DMS153 (cell line): Measurements from ENCODE around the gene TXNL4B.

Experiments
- DNase-seq: peaks from one replicate; lab custom pipeline; 2025; lab: John Stamatoyannopoulos, UW

Gene TXNL4B

GRCh38 chr16:72093448-72094265 lies at the start of gene TXNL4B, which contains the start of gene DHX38:
Gene TXNL4B, minus strand, starts transcription at chr16:72093620. Its CDS starts 2,871 bp downstream, at chr16:72090749.
Gene DHX38, plus strand, starts transcription at chr16:72093847. Its CDS starts 2,311 bp downstream, at chr16:72096158.
- DNase-seq = peak; percentile 98

- no peak for DNase-seq
Measured at GRCh38 chr16:72142476-72142875, 49.1 kb upstream of the TXNL4B start.

GRCh38 chr16:72139908-72140307 lies 46.5 kb upstream of the TXNL4B start:
- DNase-seq = no peak

GRCh38 chr16:72138064-72138572 lies 44.7 kb upstream of the TXNL4B start:
- DNase-seq = no peak

GRCh38 chr16:72137380-72138063 lies 44.1 kb upstream of the TXNL4B start:
- no peak for DNase-seq

- no peak for DNase-seq
Measured at GRCh38 chr16:72134507-72134906, 41.1 kb upstream of the TXNL4B start.

- no peak for DNase-seq
Measured at GRCh38 chr16:72132726-72133125, 39.3 kb upstream of the TXNL4B start.

GRCh38 chr16:72131036-72131435 lies 37.6 kb upstream of the TXNL4B start:
- no peak for DNase-seq

GRCh38 chr16:72129976-72130656 lies 36.7 kb upstream of the TXNL4B start:
- DNase-seq = no peak

GRCh38 chr16:72128701-72129100 lies 35.3 kb upstream of the TXNL4B start:
- DNase-seq = no peak

GRCh38 chr16:72126429-72126765 lies 33.0 kb upstream of the TXNL4B start:
- no peak for DNase-seq

- DNase-seq = peak; percentile 7
Measured at GRCh38 chr16:72125635-72126428, 32.4 kb upstream of the TXNL4B start.

GRCh38 chr16:72124761-72125634 lies 31.6 kb upstream of the TXNL4B start:
- peak; percentile 61 for DNase-seq

- DNase-seq = no peak
Measured at GRCh38 chr16:72124148-72124547, 30.7 kb upstream of the TXNL4B start.

GRCh38 chr16:72123426-72123825 lies 30.0 kb upstream of the TXNL4B start:
- DNase-seq = no peak

GRCh38 chr16:72122916-72123315 lies 29.5 kb upstream of the TXNL4B start:
- DNase-seq = no peak

- no peak for DNase-seq
Measured at GRCh38 chr16:72122308-72122707, 28.9 kb upstream of the TXNL4B start.

GRCh38 chr16:72120026-72120425 lies 26.6 kb upstream of the TXNL4B start:
- no peak for DNase-seq

- no peak for DNase-seq
Measured at GRCh38 chr16:72113616-72113945, 20.2 kb upstream of the TXNL4B start.

GRCh38 chr16:72112906-72113615 lies 19.6 kb upstream of the TXNL4B start:
- DNase-seq = no peak
